ENCODE measurements around the gene EFNA5. TPM values are rescaled to one million over a fixed set of nuclear protein-coding genes. Genes with fewer than 3 reads are reported as not detected.

EFNA5 gene
- total and polyA plus RNA-seq, 4 donors: 0.14 to 0.93 (median 0.54) TPM

DNA sequence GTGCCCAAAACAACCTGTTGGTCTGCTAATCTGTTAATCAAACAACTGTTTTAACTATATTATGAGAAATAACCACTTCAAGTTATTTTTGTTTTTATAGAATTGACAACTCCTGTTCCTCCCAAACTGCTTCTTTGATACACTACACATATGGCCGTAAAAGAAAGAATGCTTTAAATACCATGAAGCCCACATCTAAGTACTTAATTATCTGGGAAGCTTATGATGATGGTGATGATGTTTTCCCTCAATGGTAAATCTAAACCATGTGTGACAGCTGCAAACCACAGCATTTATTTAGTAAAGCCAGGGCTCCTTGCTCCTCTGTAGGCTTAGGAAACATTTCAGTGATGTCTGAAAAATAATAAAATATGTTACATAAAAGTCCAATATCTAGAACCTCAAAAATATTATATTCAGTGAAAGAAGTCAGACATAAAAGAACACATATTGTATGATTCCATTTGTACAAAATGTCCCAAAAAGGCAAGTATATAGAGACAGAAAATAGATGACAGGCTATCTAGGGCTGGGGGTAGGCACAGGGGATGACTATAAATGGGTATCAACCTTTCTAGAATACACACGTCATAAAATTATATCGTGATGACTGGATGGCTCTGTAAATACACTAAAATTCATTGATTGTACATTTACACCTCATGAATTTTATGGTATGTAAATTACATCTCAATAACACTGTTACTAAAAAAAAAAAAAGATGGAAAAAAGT is 154.1 kb downstream of the EFNA5 start:
- no peak overlapping the region for H3K27ac ChIP-seq (ENCODE audit: low read depth in 1 of 2, low read length in 2 of 2)
- TF ChIP-seq, protein P1, sequence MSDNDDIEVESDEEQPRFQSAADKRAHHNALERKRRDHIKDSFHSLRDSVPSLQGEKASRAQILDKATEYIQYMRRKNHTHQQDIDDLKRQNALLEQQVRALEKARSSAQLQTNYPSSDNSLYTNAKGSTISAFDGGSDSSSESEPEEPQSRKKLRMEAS (IDR thresholded peaks at IDR 0.05): no peak
- TF ChIP-seq NR2F2 (IDR thresholded peaks at IDR 0.05) (no peak), HNF4A (conservative IDR thresholded peaks at IDR 0.05) (no peak), SP1 (IDR thresholded peaks at IDR 0.05) (no peak), TAF1 (conservative IDR thresholded peaks at IDR 0.05) (no peak), EGR1 (IDR thresholded peaks at IDR 0.05; ENCODE audit: low read depth in 2 of 2) (no peak), JUND (IDR thresholded peaks at IDR 0.05) (no peak), RXRA (IDR thresholded peaks at IDR 0.05) (no peak), FOXA2 (IDR thresholded peaks at IDR 0.05) (no peak)
- TF ChIP-seq, protein P2, sequence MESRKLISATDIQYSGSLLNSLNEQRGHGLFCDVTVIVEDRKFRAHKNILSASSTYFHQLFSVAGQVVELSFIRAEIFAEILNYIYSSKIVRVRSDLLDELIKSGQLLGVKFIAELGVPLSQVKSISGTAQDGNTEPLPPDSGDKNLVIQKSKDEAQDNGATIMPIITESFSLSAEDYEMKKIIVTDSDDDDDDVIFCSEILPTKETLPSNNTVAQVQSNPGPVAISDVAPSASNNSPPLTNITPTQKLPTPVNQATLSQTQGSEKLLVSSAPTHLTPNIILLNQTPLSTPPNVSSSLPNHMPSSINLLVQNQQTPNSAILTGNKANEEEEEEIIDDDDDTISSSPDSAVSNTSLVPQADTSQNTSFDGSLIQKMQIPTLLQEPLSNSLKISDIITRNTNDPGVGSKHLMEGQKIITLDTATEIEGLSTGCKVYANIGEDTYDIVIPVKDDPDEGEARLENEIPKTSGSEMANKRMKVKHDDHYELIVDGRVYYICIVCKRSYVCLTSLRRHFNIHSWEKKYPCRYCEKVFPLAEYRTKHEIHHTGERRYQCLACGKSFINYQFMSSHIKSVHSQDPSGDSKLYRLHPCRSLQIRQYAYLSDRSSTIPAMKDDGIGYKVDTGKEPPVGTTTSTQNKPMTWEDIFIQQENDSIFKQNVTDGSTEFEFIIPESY (IDR thresholded peaks at IDR 0.05): no peak
- TF ChIP-seq, protein P3, sequence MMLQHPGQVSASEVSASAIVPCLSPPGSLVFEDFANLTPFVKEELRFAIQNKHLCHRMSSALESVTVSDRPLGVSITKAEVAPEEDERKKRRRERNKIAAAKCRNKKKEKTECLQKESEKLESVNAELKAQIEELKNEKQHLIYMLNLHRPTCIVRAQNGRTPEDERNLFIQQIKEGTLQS (IDR thresholded peaks at IDR 0.05): no peak
- TF ChIP-seq, protein P4, sequence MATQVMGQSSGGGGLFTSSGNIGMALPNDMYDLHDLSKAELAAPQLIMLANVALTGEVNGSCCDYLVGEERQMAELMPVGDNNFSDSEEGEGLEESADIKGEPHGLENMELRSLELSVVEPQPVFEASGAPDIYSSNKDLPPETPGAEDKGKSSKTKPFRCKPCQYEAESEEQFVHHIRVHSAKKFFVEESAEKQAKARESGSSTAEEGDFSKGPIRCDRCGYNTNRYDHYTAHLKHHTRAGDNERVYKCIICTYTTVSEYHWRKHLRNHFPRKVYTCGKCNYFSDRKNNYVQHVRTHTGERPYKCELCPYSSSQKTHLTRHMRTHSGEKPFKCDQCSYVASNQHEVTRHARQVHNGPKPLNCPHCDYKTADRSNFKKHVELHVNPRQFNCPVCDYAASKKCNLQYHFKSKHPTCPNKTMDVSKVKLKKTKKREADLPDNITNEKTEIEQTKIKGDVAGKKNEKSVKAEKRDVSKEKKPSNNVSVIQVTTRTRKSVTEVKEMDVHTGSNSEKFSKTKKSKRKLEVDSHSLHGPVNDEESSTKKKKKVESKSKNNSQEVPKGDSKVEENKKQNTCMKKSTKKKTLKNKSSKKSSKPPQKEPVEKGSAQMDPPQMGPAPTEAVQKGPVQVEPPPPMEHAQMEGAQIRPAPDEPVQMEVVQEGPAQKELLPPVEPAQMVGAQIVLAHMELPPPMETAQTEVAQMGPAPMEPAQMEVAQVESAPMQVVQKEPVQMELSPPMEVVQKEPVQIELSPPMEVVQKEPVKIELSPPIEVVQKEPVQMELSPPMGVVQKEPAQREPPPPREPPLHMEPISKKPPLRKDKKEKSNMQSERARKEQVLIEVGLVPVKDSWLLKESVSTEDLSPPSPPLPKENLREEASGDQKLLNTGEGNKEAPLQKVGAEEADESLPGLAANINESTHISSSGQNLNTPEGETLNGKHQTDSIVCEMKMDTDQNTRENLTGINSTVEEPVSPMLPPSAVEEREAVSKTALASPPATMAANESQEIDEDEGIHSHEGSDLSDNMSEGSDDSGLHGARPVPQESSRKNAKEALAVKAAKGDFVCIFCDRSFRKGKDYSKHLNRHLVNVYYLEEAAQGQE (IDR thresholded peaks at IDR 0.05): no peak
- H3K4me1 ChIP-seq (ENCODE audit: control insufficient read depth in 4 of 4, insufficient read depth in 4 of 4, low read length in 3 of 4): no peaks in the 10 kb centered on the region
- H3K36me3 ChIP-seq (ENCODE audit: control insufficient read depth in 4 of 4, insufficient read depth in 3 of 4, low read depth in 1 of 4, low read length in 3 of 4): no peaks in the 10 kb centered on the region
- no peaks in the 10 kb centered on the region for H3K9me3 ChIP-seq (ENCODE audit: control insufficient read depth in 4 of 4, low read length in 3 of 4)
- 87% methylated on average over 3 of the region's 3 CpGs for WGBS
- H3K4me3 ChIP-seq (ENCODE audit: low read depth in 1 of 3, low read length in 3 of 3): no peak overlapping the region
- no peak for DNase-seq (ENCODE audit: low spot score)
- no peaks in the 10 kb centered on the region for H3K27me3 ChIP-seq (ENCODE audit: control insufficient read depth in 4 of 4, insufficient read depth in 4 of 4, low read length in 3 of 4)
- H3K9ac ChIP-seq (ENCODE audit: low read depth in 1 of 2, low read length in 2 of 2): no peak overlapping the region

DNA sequence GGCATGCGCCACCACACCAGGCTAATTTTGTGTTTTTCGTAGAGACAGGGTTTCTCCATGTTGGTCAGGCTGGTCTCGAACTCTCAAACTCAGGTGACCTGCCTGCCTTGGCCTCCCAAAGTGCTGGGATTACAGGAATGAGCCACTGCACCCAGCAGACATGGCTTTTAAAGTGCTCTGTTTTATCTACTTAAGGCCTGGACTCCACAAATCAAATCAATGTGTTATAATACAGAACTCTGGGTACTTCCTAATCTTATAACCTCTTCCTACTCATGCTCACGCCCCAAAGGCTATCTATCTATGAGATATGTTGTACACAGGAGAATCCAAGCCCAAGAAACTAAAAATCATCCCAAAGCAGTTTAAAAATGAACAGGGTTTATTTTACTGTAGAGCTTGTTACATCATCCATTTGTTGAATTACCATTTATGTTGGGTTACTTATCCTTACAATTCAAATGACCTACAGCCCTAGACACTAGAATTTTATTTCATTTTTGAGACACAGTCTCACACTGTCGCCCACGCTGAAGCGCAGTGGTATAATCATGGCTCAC is 155.1 kb downstream of the EFNA5 start:
- no peak overlapping the region for H3K27ac ChIP-seq (ENCODE audit: low read depth in 1 of 2, low read length in 2 of 2)
- no peak overlapping the region for H3K4me3 ChIP-seq (ENCODE audit: low read depth in 1 of 3, low read length in 3 of 3)
- H3K9ac ChIP-seq (ENCODE audit: low read depth in 1 of 2, low read length in 2 of 2): no peak overlapping the region
- H3K9me3 ChIP-seq (ENCODE audit: control insufficient read depth in 4 of 4, low read length in 3 of 4): no peaks in the 10 kb centered on the region
- 96% methylated on average over 7 of the region's 7 CpGs for WGBS
- no peaks in the 10 kb centered on the region for H3K4me1 ChIP-seq (ENCODE audit: control insufficient read depth in 4 of 4, insufficient read depth in 4 of 4, low read length in 3 of 4)
- H3K36me3 ChIP-seq (ENCODE audit: control insufficient read depth in 4 of 4, insufficient read depth in 3 of 4, low read depth in 1 of 4, low read length in 3 of 4): no peaks in the 10 kb centered on the region
- DNase-seq (ENCODE audit: low spot score): no peak
- no peaks in the 10 kb centered on the region for H3K27me3 ChIP-seq (ENCODE audit: control insufficient read depth in 4 of 4, insufficient read depth in 4 of 4, low read length in 3 of 4)
- no peak for TF ChIP-seq HNF4A (conservative IDR thresholded peaks at IDR 0.05)
- TF ChIP-seq RXRA (IDR thresholded peaks at IDR 0.05): no peak
- TF ChIP-seq SP1 (IDR thresholded peaks at IDR 0.05): no peak
- TF ChIP-seq, protein P1 (IDR thresholded peaks at IDR 0.05): no peak
- TF ChIP-seq, protein P5, sequence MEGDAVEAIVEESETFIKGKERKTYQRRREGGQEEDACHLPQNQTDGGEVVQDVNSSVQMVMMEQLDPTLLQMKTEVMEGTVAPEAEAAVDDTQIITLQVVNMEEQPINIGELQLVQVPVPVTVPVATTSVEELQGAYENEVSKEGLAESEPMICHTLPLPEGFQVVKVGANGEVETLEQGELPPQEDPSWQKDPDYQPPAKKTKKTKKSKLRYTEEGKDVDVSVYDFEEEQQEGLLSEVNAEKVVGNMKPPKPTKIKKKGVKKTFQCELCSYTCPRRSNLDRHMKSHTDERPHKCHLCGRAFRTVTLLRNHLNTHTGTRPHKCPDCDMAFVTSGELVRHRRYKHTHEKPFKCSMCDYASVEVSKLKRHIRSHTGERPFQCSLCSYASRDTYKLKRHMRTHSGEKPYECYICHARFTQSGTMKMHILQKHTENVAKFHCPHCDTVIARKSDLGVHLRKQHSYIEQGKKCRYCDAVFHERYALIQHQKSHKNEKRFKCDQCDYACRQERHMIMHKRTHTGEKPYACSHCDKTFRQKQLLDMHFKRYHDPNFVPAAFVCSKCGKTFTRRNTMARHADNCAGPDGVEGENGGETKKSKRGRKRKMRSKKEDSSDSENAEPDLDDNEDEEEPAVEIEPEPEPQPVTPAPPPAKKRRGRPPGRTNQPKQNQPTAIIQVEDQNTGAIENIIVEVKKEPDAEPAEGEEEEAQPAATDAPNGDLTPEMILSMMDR (IDR thresholded peaks at IDR 0.05; ENCODE audit: low read depth, low read length, missing input control): no peak
- no peak for TF ChIP-seq GABPA (IDR thresholded peaks at IDR 0.05 in 1 of 2, conservative IDR thresholded peaks at IDR 0.05 in 1 of 2)
- TF ChIP-seq, protein P3 (IDR thresholded peaks at IDR 0.05): no peak
- no peak for TF ChIP-seq HNF4G (IDR thresholded peaks at IDR 0.05)
- TF ChIP-seq, protein P2 (IDR thresholded peaks at IDR 0.05): no peak
- no peak for TF ChIP-seq JUND (IDR thresholded peaks at IDR 0.05)
- TF ChIP-seq FOXA1 (IDR thresholded peaks at IDR 0.05): no peak
- no peak for TF ChIP-seq TAF1 (conservative IDR thresholded peaks at IDR 0.05)
- TF ChIP-seq FOXA2 (IDR thresholded peaks at IDR 0.05): no peak
- no peak for TF ChIP-seq EGR1 (IDR thresholded peaks at IDR 0.05; ENCODE audit: low read depth in 2 of 2)

Measured in liver (tissue), 9 donors.